ENCODE data around the gene CDCA4.

Gene CDCA4

GRCh38 chr14:105059035-105059924 is 38.4 kb upstream of the CDCA4 start:
- in situ Hi-C loops (cut with MboI; ENCODE audit: low sequenced_read_pairs): no loop called here

- in situ Hi-C loops (cut with MboI; ENCODE audit: low sequenced_read_pairs): no loop called here
These were observed 37.7 kb upstream of the CDCA4 start for GRCh38 chr14:105058521-105059034.

- in situ Hi-C loops (cut with MboI; ENCODE audit: low sequenced_read_pairs): no loop called here
These were observed 35.5 kb upstream of the CDCA4 start for GRCh38 chr14:105056303-105056831.

GRCh38 chr14:105055736-105056302 is 34.9 kb upstream of the CDCA4 start:
- in situ Hi-C loops (cut with MboI; ENCODE audit: low sequenced_read_pairs): no loop called here

GRCh38 chr14:105055334-105055733 is 34.5 kb upstream of the CDCA4 start:
- in situ Hi-C loops (cut with MboI; ENCODE audit: low sequenced_read_pairs): no loop called here

GRCh38 chr14:105053996-105054395 is 33.1 kb upstream of the CDCA4 start:
- in situ Hi-C loops (cut with MboI; ENCODE audit: low sequenced_read_pairs): no loop called here

- in situ Hi-C loops (cut with MboI; ENCODE audit: low sequenced_read_pairs): no loop called here
These were observed 32.5 kb upstream of the CDCA4 start for GRCh38 chr14:105053421-105053820.

- in situ Hi-C loops (cut with MboI; ENCODE audit: low sequenced_read_pairs): no loop called here
These were observed 31.2 kb upstream of the CDCA4 start for GRCh38 chr14:105052110-105052458.

- in situ Hi-C loops (cut with MboI; ENCODE audit: low sequenced_read_pairs): no loop called here
These were observed 30.6 kb upstream of the CDCA4 start for GRCh38 chr14:105051182-105052109.

- in situ Hi-C loops (cut with MboI; ENCODE audit: low sequenced_read_pairs): no loop called here
These were observed 29.6 kb upstream of the CDCA4 start for GRCh38 chr14:105050551-105050897.

GRCh38 chr14:105049753-105050550 is 29.1 kb upstream of the CDCA4 start:
- in situ Hi-C loops (cut with MboI; ENCODE audit: low sequenced_read_pairs): loop anchor here (5.0 kb wide), 1 partner anchor 78 kb away; no protein-coding TSS in a partner anchor

- in situ Hi-C loops (cut with MboI; ENCODE audit: low sequenced_read_pairs): loop anchor here (5.0 kb wide), 1 partner anchor 75 kb away; no protein-coding TSS in a partner anchor
These were observed 26.6 kb upstream of the CDCA4 start for GRCh38 chr14:105047283-105048016.

- in situ Hi-C loops (cut with MboI; ENCODE audit: low sequenced_read_pairs): loop anchor here (5.0 kb wide), 1 partner anchor 75 kb away; no protein-coding TSS in a partner anchor
These were observed 26.0 kb upstream of the CDCA4 start for GRCh38 chr14:105046891-105047282.

- in situ Hi-C loops (cut with MboI; ENCODE audit: low sequenced_read_pairs): loop anchor here (5.0 kb wide), 1 partner anchor 74 kb away; no protein-coding TSS in a partner anchor
These were observed 24.9 kb upstream of the CDCA4 start for GRCh38 chr14:105045710-105046326.

- in situ Hi-C loops (cut with MboI; ENCODE audit: low sequenced_read_pairs): no loop called here
These were observed 22.8 kb upstream of the CDCA4 start for GRCh38 chr14:105043641-105044040.

GRCh38 chr14:105042813-105043212 is 21.9 kb upstream of the CDCA4 start:
- in situ Hi-C loops (cut with MboI; ENCODE audit: low sequenced_read_pairs): no loop called here

GRCh38 chr14:105041841-105042765 is 21.2 kb upstream of the CDCA4 start:
- in situ Hi-C loops (cut with MboI; ENCODE audit: low sequenced_read_pairs): no loop called here

Measured in HL-60/S4 (cell line).